IMR-90 (cell line): ENCODE measurements around the gene TET1. TPM values are rescaled to one million over a fixed set of nuclear protein-coding genes. Genes with fewer than 3 reads are reported as not detected.

Experiments used
- ATAC-seq: fragments of 200-7000 bp; cut with Tn5 transposase; 2 replicates; pipeline ENCODE4 v1.9.1; 2020; ENCODE audit warnings: low read depth, mild to moderate bottlenecking, moderate library complexity
- BruUV-seq: library from RNA; stranded (reverse); fragments of 400-500 nt; replicated peaks from 2 replicates; lab custom pipeline; 2021; lab: Mats Ljungman, UMichigan
- CTCF ChIA-PET: fragments of 300-600 bp; formaldehyde crosslinking; extraction: SDS; loops from one replicate; lab custom pipeline; 2021; ENCODE audit warnings: antibody characterized with exemption; lab: Yijun Ruan, JAX
- POLR2A ChIA-PET: fragments of 300-600 bp; sonication (Branson Sonifier 250); formaldehyde crosslinking; loops from one replicate; lab custom pipeline; 2022; ENCODE audit warnings: antibody characterized with exemption; ENCODE audit not compliant: unreplicated experiment; lab: Charles Lee
- DNase-seq: peaks from one replicate; pipeline ENCODE4 v3.0.0; 2013
- H2AFZ ChIP-seq: replicated peaks from 2 replicates; pipeline ENCODE3; 2013; ENCODE audit warnings: low read length, mild to moderate bottlenecking; ENCODE audit not compliant: poor library complexity
- H2AK5ac ChIP-seq: 2 replicates; pipeline ENCODE4 v1.6.1; 2013; ENCODE audit warnings: low read depth, low read length, inconsistent platforms
- H2AK9ac ChIP-seq: replicated peaks from 2 replicates; pipeline ENCODE3; 2013; ENCODE audit warnings: mild to moderate bottlenecking, low read depth, low read length, moderate library complexity; ENCODE audit not compliant: poor library complexity
- H2BK120ac ChIP-seq: 2 replicates; pipeline ENCODE4 v1.6.1; 2013; ENCODE audit warnings: low read depth, low read length, inconsistent platforms
- H2BK15ac ChIP-seq: 3 replicates; pipeline ENCODE4 v1.6.1; 2013; ENCODE audit warnings: low read depth, low read length, inconsistent platforms
- H2BK20ac ChIP-seq: 2 replicates; pipeline ENCODE4 v1.6.1; 2013; ENCODE audit warnings: low read depth, mild to moderate bottlenecking, inconsistent platforms, low read length, moderate library complexity
- H2BK5ac ChIP-seq: 2 replicates; pipeline ENCODE4 v1.6.1; 2013; ENCODE audit warnings: mild to moderate bottlenecking, low read depth, low read length, inconsistent platforms; ENCODE audit not compliant: poor library complexity, severe bottlenecking
- H3K14ac ChIP-seq: replicated peaks from 2 replicates; pipeline ENCODE4 v1.6.1; 2013; ENCODE audit warnings: low read depth, low read length, inconsistent platforms
- H3K18ac ChIP-seq: 2 replicates; pipeline ENCODE4 v1.6.1; 2013; ENCODE audit warnings: low read depth, low read length, control low read depth
- H3K23ac ChIP-seq: 2 replicates; pipeline ENCODE4 v1.6.1; 2013; ENCODE audit warnings: low read depth, low read length, inconsistent platforms
- H3K27ac ChIP-seq: 2 replicates; pipeline ENCODE4 v1.5.1; 2013; ENCODE audit warnings: mild to moderate bottlenecking, control low read depth, low read length; ENCODE audit not compliant: insufficient read depth
- H3K27me3 ChIP-seq: 2 replicates; pipeline ENCODE4 v1.6.1; 2013; ENCODE audit warnings: low read length; ENCODE audit not compliant: control insufficient read depth, insufficient read depth
- H3K36me3 ChIP-seq: 2 replicates; pipeline ENCODE4 v1.6.1; 2013; ENCODE audit warnings: low read length, mixed read lengths; ENCODE audit not compliant: control insufficient read depth, insufficient read depth
- H3K4ac ChIP-seq: 2 replicates; pipeline ENCODE4 v1.6.1; 2013; ENCODE audit warnings: low read depth, low read length, inconsistent platforms
- H3K4me1 ChIP-seq: 2 replicates; pipeline ENCODE4 v1.6.1; 2013; ENCODE audit warnings: low read length, mixed read lengths; ENCODE audit not compliant: control insufficient read depth, insufficient read depth
- H3K4me2 ChIP-seq: 2 replicates; pipeline ENCODE4 v1.6.1; 2013; ENCODE audit warnings: low read depth, mild to moderate bottlenecking, control low read depth, low read length, moderate library complexity
- H3K4me3 ChIP-seq: 2 replicates; pipeline ENCODE4 v1.5.1; 2013; ENCODE audit warnings: low read depth, mild to moderate bottlenecking, control low read depth, low read length, moderate library complexity; ENCODE audit not compliant: insufficient read depth
- H3K56ac ChIP-seq: 2 replicates; pipeline ENCODE4 v1.6.1; 2013; ENCODE audit warnings: low read length, inconsistent platforms; ENCODE audit not compliant: insufficient read depth; ENCODE audit errors: extremely low read depth
- H3K79me1 ChIP-seq, 2 experiments: 2 replicates each; pipeline ENCODE4 v1.6.1; 2013; ENCODE audit warnings: low read length in 2 of 2, inconsistent platforms in 1 of 2, low read depth in 1 of 2
- H3K9ac ChIP-seq: 2 replicates; pipeline ENCODE4 v1.6.1; 2013; ENCODE audit warnings: low read depth, low read length, control low read depth
- H3K9me1 ChIP-seq: 2 replicates; pipeline ENCODE4 v1.6.1; 2013; ENCODE audit warnings: low read length, inconsistent platforms; ENCODE audit not compliant: insufficient read depth
- H3K9me3 ChIP-seq: 2 replicates; pipeline ENCODE4 v1.6.1; 2013; ENCODE audit warnings: low read length; ENCODE audit not compliant: control insufficient read depth, insufficient read depth
- H4K20me1 ChIP-seq: 2 replicates; pipeline ENCODE4 v1.6.1; 2013; ENCODE audit warnings: low read length, inconsistent platforms; ENCODE audit not compliant: insufficient read depth
- H4K5ac ChIP-seq: 2 replicates; pipeline ENCODE4 v1.6.1; 2013; ENCODE audit warnings: mild to moderate bottlenecking, low read depth, low read length, control low read depth
- H4K8ac ChIP-seq, 2 experiments: 2 replicates each; pipeline ENCODE4 v1.6.1; 2013; ENCODE audit warnings: low read depth in 2 of 2, low read length in 2 of 2, control low read depth in 1 of 2, inconsistent platforms in 1 of 2
- H4K91ac ChIP-seq: 2 replicates; pipeline ENCODE4 v1.6.1; 2013; ENCODE audit warnings: low read depth, low read length, inconsistent platforms; ENCODE audit not compliant: insufficient read depth
- CHD1 ChIP-seq: IDR thresholded peaks from 2 replicates; pipeline ENCODE4 v1.6.1; 2012; ENCODE audit warnings: low read depth, low read length, improper control_type of control experiment
- MAZ ChIP-seq: IDR thresholded peaks from 2 replicates; pipeline ENCODE4 v1.6.1; 2012; ENCODE audit warnings: low read depth, mild to moderate bottlenecking, low read length, improper control_type of control experiment, moderate library complexity, borderline replicate concordance
- WGBS, 2 experiments: methylation state at CpG; one replicate each; pipeline versions ENCODE4 v1.1.5 to v1.1.7; 2013; ENCODE audit warnings: missing lambda C conversion rate in 2 of 2; ENCODE audit not compliant: insufficient read length in 1 of 2; ENCODE audit errors: extremely low coverage in 2 of 2; 5-methylcytosine and 5-hydroxymethylcytosine counted together
- dilution Hi-C: fragments of 300-500 bp; cut with HindIII; formaldehyde crosslinking; loops from one replicate; pipeline ENCODE4 v1.14.3; 2018; ENCODE audit warnings: low sequenced_read_pairs; ENCODE audit not compliant: unreplicated experiment
- in situ Hi-C: fragments of 300-500 bp; cut with MboI; formaldehyde crosslinking; loops from 3 replicates; pipeline ENCODE4 v1.14.3; 2019; ENCODE audit warnings: low sequenced_read_pairs, inconsistent platforms, mixed read lengths
- intact Hi-C: fragments of 100-400 bp; cut with micrococcal nuclease; formaldehyde crosslinking; loops from 2 replicates; pipeline ENCODE4 v1.10.0; 2022
- polyA plus RNA-seq, 3 experiments: library from polyadenylated mRNA; depleted of rRNA; stranded (reverse); fragments of >200 nt; gene quantifications; 2 replicates each; pipeline ENCODE4 v1.2.3, GENCODE V29; 2012; ENCODE audit warnings: low replicate concordance in 1 of 3
- total RNA-seq: library from RNA; depleted of rRNA; stranded (reverse); fragments of >200 nt; gene quantifications from 2 replicates; pipeline ENCODE4 v1.2.3, GENCODE V29; 2012

The TET1 gene
- total and polyA plus RNA-seq, 2 of the 4 experiments (the other 2 are of a cell fraction), result 1.0 to 4.3 TPM

- Histone ChIP-seq H2BK120ac (no peak overlapping the region; the same call in 1 of the 2 replicates), H3K23ac (peak overlapping the region; percentile 92; the same call in 1 of the 2 replicates), H3K14ac (peak overlapping the region; percentile 88), H3K27me3 (no peaks in the 10 kb centered on the region), H3K9me3 (no peaks in the 10 kb centered on the region), H4K91ac (peak overlapping the region; percentile 80), H3K27ac (peak overlapping the region; percentile 47), H2BK5ac (no peak overlapping the region), H3K18ac (no peak overlapping the region), H2BK20ac (no peak overlapping the region), H4K5ac (peak overlapping the region; percentile 1; the same call in 1 of the 2 replicates), H4K20me1 (no peaks in the 10 kb centered on the region), H3K9ac (peak overlapping the region; percentile 73), H2AK5ac (peak overlapping the region; percentile 68), H3K36me3 (peaks cover 3% of the 10 kb centered on the region), H2AK9ac (peak overlapping the region; percentile 93), H3K9me1 (no peaks in the 10 kb centered on the region; the same call in 1 of the 2 replicates), H2BK15ac (no peak overlapping the region), H4K8ac (peak overlapping the region; percentile 35 to 77), H3K79me1 (peaks cover 21 to 34% of the 10 kb centered on the region in 2 experiments), H3K4ac (peak overlapping the region; percentile 87), H3K56ac (peak overlapping the region; percentile 27; the same call in 1 of the 2 replicates), H2AFZ (peak overlapping the region; percentile 99), H3K4me1 (no peaks in the 10 kb centered on the region), H3K4me2 (peak overlapping the region; percentile 96), H3K4me3 (peak overlapping the region; percentile 74)
- ATAC-seq, result peak; percentile 75
- ChIA-PET CTCF (no interaction called here), POLR2A (interaction anchor here (0.6 kb wide), 1 partner anchor 177 kb away, joined by 16 read pairs; no protein-coding TSS in a partner anchor)
- WGBS, 2 experiments, result 0% methylated on average over 1 of the region's 11 CpGs; no CpG with 5 or more reads in 1 of the 2 experiments
- TSS peak; percentile 46 for BruUV-seq
- dilution Hi-C loops (no loop called here), in situ Hi-C loops (no loop called here), intact Hi-C loops (loop anchor here (2.0 kb wide), 1 partner anchor 16 kb away; no protein-coding TSS in a partner anchor)
- TF ChIP-seq CHD1 (0 out of 2 replicates have a peak, but pooled peaks have one; percentile 69), MAZ (no peak)
- DNase-seq, result no peak
Measured at GRCh38 chr10:68526634-68527307, 33.4 kb upstream of the TET1 start.
